AG08395 (cell line): ENCODE measurements around the gene PSMA2.

Source experiments
- DNase-seq: peaks from one replicate; pipeline ENCODE4 v3.0.0; 2012; ENCODE audit warnings: mixed read lengths, low spot score

Gene PSMA2

DNA sequence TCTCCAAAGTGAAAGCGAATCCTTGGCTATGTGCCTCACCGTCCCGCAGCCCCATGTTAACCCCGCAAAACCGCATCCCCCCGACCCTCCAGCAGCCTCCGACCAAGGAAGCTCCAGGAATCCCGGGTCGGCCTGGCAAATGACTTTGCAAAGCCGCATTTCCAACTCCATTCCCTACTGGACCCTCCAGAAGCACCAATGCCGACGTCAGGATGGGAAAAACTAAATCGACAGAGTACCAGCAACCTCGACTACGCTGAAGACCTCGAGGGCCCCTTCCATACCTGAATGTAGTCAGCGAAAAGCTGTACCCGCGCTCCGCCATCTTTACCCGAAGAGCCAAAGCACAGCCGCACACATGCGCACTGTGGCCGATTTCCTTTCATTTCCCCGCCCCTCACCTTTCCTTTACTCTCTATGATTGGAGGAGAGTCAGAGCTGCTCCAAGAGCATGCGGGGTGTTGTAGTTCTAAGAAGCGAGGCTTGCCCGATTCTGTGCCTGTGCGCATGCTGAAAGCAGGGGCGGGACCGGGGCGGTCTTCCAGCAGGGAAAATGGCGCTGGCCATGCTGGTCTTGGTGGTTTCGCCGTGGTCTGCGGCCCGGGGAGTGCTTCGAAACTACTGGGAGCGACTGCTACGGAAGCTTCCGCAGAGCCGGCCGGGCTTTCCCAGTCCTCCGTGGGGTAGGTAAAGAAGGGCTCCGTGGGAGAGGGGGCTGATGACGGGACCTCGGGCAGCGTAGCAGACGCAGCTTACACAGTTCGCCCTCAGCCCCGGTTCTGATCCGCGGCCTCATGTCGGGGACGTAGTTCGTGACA is at the start of gene PSMA2, which contains the start of gene MRPL32:
PSMA2 (minus strand) TSS at position 341 of the 818 bp plus-strand sequence; CDS start at position 325, 16 bp downstream.
MRPL32 (plus strand) TSS at position 543 of the 818 bp plus-strand sequence; CDS start at position 554, 11 bp downstream.
- DNase-seq = peak; percentile 100

DNA sequence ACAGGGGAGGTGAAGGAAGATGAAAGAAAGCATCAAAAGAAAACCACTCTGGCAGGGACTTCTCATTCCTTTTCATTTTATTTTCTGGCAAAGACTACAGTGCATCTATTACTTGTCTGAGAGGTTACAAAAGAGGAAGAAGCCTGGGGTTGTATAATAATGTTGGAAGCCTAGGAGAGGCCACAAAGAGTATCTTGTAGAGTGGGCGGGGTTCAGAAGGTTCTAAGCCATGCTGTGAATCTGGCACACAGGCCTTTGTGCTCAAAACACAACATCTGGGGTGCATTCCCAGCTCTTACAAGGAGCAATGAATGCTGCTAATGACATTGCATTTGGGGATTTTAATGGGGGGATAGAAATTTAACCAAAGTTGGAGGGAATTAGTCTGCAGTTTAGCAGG is 49.6 kb upstream of the PSMA2 start:
- DNase-seq = peak; percentile 5

DNA sequence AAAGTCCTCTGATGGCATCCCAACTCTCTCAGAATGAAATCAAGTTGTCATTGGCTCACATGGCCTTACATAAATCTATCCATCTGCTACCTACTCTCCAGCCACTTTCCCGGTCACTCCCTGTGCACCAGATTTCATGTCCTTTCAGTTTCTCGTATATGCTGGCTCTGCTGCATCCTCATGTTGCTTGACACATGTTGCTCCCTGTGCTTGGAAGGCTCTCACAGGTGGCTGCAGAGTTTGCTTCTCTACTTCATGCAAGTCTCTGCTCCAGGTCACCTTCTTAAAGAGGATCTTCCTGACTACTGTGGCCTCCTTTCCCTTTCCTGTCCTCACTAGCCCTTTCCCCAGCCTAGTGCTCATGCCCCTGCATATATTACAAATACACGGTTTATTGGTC is 48.5 kb upstream of the PSMA2 start:
- DNase-seq = no peak

DNA sequence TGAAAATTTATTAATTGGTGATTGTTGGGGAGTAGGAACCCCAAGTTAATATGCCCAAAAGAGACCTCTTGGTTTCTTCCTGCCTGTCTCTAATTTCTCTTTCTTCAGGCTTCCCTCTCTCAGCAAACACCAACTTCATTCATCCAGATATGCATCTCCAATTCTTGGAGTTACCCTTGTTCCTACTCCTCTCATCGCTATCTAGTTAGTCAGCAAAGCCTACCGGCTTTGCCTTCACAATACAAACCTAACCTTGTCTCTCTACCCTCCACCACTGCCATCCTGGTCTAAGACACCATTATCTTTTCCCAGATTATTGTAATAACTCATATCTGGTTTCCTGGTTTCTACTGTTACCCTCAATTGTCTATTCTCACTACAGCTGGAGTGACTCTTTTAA is 48.1 kb upstream of the PSMA2 start:
- DNase-seq = no peak

DNA sequence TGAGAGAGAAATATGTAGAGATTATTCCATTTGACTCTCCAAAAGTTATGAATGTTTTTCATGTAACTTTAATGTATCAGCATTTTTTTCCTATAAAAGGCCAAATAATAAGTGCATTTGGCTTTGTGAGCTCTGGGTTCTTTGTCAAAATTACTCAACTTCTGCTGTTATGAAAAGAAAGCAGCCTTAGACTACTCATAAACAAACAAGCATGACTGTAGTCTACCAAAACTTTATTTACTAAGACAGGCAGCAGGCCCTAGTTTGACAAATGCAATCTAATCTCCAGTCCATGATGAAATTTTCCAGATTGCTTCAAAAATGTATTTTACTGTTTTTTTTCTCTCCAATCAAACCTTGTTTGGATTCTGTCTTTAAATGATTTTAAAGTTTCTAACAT is 46.5 kb upstream of the PSMA2 start:
- DNase-seq = no peak

DNA sequence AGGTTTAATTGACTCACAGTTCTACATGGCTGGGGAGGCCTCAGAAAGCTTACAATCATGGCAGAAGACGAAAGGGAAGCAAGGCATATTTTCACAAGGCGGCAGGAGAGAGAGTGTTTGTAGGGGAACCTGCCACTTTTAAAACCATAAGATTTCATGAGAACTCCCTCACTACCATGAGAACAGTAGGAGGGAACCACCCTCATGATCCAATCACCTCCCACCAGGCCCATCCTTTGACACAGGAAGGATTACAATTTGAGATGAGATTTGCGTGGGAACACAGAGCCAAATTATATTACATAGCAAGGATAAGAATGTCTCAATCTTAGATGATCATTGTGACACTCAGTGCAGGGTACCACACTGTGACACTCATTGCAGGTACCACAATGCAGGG is 44.4 kb upstream of the PSMA2 start:
- no peak for DNase-seq

DNA sequence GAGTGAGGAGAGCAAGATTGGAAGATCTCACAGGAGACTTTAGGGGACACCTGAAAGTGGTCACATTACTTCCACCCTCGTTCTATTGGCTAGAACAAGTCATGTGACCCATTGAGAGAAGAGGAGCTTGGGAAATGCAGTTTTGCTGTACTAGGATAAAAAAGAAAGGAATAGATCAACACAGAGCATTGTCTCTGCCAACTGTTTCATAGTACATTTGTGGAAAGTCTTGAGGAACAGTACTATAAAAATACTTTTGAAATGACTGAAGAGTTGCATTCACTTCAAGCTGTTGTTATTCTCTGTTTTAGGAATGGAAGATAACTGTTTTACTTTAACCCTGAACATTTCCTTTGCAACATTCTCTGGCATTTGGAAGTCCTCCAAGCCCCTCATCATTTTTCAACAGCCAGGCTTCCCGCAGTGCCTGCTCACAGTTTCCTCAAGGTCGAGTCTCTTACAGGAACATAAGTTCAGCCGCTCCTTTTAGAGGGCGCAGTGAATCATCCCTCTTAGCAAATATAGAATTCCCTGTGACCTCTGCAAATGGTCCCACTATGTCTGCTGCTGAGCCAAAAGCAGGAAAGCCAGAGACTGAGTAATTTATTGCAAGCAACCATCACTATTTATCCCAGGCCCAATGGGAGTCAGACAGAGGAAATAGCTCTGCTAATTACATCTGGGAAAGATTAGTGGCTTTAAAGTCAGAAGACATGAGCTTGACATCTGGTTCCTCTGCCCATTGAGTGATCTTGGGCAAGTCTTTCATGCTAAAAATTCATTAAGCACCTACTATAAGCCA is 40.9 kb upstream of the PSMA2 start:
- DNase-seq = peak; percentile 90

DNA sequence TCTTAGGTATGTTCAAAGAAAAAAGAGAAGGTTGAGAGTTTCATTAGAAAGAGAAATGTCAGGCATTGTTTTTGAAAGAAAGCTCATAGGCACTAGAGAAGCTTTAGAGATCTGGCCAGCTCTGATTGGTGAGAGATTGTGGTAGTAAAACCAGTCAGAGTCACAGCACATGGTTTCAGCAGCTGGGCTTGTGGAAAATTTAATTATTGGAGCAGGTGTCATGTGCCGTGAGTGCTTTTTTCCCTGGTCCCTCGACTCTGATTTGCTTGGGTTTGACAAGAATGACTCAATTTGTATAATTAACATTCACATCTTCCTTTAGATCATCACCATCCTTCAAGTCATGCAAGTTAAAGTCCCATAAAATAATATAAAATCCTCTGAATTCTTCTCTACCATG is 35.4 kb upstream of the PSMA2 start:
- no peak for DNase-seq

DNA sequence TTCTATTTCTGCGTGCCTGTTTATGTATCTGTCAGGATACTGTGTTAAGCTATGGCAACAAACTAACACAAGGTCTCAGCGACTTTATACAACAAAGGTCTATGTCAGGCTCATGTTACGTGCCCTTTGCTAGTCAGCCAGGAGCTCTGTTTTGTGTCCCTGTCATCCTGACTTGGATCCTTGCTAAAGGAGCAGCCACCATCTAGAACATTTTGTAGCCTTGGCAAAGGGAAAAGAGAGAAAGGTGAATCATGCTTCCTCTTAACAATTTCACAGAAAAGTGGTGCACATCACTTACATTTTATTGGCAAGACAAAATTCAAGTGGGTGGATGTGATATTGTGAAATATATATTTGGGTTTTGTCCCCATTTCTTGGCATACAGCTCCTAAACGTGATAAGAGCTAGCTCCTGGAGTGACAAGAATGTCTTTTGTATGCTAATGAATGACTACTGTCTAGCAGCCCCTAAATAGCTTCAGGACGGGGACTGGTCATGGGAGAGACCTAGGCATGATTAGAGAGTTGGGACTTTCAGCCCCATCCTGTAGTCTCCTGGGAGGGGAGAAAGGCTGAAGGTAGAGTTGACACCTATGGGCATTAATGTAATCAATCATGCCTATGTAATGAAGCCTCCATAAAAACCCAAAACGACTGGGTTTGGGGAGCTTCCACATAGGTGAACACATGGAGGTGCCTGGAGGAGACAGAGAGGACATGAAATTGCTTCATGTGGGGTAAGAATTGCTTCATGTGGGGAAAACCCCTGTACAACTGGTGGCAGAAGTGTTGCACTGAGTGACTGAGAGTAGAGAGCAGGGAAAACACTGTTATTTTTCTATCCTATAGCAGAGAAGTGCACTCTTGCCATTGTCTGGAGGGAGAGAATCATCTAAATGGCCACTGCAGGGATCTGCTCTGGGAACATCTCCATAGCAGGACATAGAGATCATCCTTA is 33.2 kb upstream of the PSMA2 start:
- DNase-seq = no peak

DNA sequence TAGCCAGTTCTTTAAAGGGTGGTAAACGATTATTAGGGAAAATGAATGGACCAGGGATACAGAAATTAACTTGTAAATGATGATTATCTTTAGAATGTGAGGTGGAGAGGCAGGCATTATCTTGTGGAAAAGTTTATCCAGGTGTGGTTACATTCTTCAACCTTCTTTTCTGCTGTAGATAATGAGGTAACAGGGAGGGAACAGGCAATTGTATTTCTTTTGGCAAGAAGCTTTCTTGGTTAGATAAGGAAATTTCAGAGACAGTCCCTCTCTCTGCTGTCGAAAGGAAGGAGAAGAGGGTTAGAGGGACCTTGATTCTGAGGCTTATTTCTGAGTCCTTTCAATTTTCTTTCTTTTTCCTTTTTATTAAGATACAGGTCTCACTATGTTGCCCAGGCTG is 32.3 kb upstream of the PSMA2 start:
- DNase-seq = no peak

DNA sequence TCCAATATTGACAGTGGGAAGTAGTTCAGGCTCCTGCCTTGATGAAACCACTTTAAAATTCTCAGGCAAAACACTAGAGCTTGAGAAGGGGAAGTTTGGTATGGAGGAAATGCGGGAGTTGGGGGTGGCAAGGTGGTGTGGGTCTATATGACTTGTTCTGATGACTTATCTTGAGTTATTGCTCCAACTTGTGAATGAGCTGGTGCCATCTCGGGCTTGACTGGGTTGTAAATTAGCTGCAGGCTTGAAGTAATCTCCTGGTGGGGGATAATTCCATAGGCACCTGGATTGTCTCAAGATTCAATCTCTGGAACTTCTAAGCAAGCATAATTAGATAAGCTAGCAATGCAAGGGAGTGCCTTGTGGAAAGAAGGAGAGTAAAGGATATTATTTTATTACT is 29.2 kb upstream of the PSMA2 start:
- no peak for DNase-seq

DNA sequence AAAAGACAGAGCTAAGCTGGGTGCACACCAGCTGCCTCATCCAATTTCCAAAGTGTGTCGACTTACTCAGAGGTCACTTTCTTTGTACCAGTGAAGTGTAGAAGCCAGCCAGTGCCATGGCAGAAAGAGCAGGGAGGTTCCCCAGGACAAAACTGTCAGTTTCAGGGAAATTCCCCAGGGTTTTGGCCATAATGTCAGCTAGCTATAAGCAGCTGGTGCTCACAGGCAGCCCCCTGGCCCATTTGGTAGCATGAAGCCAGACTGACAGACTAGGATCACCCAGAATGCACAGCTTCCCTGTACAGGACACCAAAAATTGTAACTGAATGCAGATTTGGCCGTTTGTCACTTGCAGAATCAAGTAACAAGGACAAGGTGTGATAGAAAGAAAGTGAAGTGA is 28.8 kb upstream of the PSMA2 start:
- DNase-seq = no peak

DNA sequence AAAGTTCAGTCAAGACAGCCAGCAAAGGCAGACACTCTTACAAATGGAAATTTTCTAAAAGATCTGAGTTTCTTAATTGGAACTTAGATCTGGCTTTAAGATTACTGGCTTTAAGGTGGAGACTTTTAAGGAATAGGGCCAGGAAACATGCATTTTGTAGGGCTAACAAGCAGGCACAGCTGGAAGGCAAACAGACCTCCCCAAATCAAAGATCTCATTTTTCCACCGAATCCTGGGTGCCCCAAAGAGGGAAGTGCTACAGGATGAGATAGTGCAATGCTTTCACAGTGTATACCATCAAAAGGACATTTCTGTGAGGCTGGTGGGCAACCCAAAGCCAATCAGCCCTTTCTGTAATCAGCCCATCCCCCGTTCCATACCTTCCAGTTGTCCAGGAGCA is 27.6 kb upstream of the PSMA2 start:
- DNase-seq = no peak

DNA sequence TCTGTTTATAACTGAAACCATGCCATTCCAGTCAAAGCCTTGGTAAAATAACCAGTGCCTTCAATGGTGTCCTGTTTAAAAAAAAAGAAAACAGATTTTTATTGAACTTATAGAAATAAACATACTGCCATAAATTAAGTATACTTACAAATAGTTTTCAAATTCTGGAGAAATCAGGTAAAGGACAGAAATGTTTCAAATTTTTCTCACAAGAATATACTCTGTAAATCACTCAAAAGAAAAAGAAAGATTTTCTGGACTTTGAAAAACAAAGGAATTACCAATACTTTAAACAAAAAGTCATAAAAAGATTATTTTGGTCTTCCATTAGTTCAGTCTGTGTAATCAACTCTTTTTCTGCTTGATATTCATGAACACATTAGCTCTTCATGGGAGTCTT is 24.1 kb upstream of the PSMA2 start:
- no peak for DNase-seq

DNA sequence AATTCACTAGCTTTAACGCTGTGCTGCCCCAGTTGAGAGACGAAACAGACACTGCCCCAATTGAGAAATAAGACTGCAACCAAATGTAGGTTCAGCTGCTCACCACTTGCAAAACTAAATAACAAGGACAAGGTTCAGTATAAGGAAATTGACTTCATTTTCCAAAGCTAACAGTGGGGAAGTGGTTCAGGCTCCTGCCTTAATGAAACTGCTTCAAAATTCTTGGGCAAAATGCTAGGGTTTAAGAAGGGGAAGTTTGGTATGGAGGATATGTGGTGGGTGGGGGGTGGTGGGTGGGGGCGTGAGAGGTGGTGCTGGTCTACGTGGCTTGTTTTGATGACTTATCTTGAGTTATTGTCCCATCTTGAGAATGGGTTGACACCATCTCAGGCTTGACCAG is 22.0 kb upstream of the PSMA2 start:
- no peak for DNase-seq

DNA sequence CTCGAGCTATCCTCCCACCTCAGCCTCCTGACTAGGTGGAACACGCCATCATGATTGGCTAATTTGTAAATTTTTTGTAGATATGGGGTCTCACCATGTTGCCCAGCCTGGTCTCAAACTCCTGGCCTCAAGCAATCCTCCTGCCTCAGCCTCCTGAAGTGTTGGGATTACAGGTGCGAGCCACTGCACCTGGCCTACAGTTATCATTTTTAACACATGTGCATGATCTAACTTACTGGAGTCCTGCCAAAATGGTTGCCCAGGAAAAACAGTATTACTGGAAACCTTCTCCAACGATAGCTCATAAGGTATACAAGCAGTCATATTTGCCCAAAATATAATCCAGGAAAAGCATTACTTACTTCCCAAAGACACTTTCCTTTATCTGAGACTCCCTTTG is 20.4 kb upstream of the PSMA2 start:
- DNase-seq = no peak

DNA sequence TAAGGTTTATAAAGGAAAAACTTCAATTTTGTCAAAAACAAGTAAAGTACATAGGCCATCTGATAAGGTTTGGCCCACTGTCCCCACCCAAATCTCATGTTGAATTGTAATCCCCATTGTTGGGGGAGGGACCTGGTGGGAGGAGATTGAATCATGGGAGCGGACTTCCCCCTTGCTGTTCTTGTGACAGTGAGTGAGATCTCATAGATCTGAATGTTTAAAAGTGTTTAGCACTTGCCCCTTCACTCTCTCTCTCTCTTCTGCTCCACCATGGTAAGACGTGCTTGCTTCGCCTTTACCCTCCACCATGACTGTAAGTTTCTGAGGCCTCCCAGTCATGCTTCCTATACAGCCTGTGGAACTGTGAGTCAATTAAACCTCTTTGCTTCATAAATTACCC is 18.4 kb upstream of the PSMA2 start:
- no peak for DNase-seq

DNA sequence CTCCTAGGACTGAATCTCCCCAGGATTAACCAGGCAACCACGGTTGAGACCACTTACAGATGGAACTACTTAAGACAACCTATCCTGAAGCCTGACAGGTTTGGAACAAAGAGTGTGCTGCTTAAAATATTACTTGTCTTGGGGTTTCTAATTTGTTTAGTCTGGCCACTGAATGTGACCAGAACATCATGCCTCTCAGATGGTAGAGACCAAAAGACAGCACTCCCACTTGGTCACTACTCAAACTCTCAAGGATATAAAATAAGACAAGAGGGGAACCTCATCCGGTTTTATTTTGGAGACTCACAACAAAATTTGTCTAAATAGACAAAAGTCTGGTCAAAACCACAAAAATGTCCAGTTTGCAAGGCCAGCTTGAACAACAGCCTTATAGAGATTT is 15.5 kb upstream of the PSMA2 start:
- DNase-seq = peak; percentile 7

DNA sequence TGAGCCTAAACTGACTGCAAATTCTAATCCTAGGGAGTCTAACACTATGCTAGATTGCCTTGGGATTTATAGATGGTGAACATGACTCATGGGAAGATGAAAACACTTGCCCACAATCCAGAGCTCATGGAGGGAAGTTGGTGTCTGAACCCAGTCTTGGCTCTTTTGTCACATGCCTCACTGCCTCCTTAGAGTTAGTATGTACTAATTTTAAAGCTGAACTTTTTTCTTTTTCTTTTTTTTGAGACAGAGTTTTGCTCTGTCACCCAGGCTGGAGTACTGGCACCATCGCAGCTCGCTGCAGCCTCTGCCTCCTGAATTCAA is 14.6 kb upstream of the PSMA2 start:
- DNase-seq = peak; percentile 17

DNA sequence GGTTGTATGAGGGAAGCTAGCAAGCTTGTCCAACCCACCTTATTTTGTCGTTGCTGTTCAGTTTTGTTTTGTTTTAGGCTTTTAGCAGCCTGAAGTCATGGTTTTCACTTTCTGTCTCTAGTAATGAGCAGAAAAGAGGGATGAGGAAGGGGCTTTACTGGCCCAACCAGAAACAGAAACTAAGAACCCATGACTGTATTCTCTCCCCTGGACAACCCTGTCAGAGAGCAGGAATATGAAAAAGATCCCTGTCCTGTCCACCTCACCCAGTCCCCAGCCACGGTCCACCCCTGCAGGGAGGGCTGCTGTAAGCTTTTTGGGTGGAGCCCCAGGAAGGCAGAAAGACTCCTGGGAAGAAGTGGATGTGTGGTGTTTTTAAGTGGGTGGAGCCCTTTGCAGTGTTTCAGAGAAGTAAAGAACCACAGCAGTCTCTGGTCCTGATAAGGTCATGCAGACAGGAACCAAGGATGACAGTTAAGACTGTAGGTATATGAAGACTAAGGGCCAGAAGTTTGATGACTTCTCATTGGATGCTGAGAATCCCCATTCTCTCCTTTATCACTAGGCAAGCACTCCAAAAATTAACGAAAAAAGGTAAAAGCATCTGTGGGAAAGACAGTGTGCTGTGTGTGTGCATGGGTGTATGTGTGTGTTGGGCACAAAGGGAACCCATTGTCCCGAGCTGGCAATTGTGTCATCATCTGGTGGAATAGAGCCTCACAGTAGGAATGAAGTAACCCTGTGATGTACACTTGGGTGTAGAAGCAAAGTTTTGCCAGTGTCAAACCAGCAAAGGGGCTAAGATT is 14.1 kb upstream of the PSMA2 start:
- DNase-seq = peak; percentile 41
